ENCODE data around the gene ANKMY2. TPM values are rescaled to one million over a fixed set of nuclear protein-coding genes. Genes with fewer than 3 reads are reported as not detected.
A peak's percentile ranks its signal among the peaks of the same experiment; 100 is the strongest.

The ANKMY2 gene
- polyA plus RNA-seq, 4 donors: 29.7 to 36.9 (median 35.7) TPM

- no peak for DNase-seq (ENCODE audit: low read depth in 4 of 4, low spot score in 3 of 4)
These were observed 59.3 kb downstream of the ANKMY2 start for GRCh38 chr7:16586081-16586874.

DNA sequence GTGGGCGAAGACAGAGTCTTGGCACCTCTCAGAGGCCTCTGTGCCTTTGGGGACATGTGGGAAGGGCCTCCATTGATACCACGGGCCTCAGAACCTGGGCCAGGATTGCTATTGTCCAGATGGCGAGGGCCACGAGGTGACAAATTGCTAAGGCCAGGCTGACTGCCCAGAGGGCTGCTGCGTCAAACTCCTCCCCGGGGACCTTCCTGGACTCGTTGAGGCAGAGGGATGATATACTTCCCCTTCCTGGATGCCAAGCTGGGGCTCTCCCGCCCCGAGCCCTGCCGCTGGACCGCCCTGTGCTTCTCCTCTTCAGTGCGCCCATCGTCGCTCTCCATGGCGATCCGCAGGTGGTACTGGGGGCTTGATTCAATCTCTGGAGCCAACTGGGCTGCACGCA, 60.0 kb downstream of the ANKMY2 start:
- DNase-seq (ENCODE audit: low read depth in 4 of 4, low spot score in 3 of 4): no peak

- no peak for DNase-seq (ENCODE audit: low read depth in 4 of 4, low spot score in 3 of 4)
These were observed 61.7 kb downstream of the ANKMY2 start for GRCh38 chr7:16583834-16584233.

GRCh38 chr7:16581286-16581685, 64.3 kb downstream of the ANKMY2 start:
- no peak for DNase-seq (ENCODE audit: low read depth in 4 of 4, low spot score in 3 of 4)

- no peak for DNase-seq (ENCODE audit: low read depth in 4 of 4, low spot score in 3 of 4)
These were observed 66.3 kb downstream of the ANKMY2 start for GRCh38 chr7:16579216-16579615.

GRCh38 chr7:16571941-16572340, 73.6 kb downstream of the ANKMY2 start:
- no peak for DNase-seq (ENCODE audit: low read depth in 4 of 4, low spot score in 3 of 4)

DNA sequence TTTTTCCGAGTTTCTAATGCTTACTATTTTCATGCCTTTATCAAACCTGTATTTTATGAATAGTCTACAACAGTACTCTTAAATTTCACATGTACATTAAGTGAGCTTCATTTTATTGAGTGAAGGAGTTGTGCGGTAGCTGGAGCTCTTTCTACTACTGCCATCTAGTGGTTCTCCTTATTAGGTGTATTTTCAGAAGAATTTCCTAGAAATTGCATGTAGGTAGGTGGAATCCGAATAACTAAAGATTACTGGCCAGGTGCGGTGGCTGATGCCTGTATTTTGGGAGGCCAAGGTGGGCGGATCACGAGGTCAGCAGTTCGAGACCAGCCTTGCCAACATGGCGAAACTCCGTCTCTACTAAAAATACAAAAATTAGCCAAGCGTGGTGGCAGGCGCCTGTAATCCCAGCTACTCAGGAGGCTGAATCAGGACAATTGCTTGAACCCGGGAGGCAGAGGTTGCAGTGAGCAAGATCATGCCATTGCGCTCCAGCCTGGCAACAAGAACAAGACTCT, 80.6 kb downstream of the ANKMY2 start:
- DNase-seq (ENCODE audit: low read depth in 4 of 4, low spot score in 3 of 4): peak; percentile 36 to 54 (median 46)

- DNase-seq (ENCODE audit: low read depth in 4 of 4, low spot score in 3 of 4): no peak
These were observed 81.6 kb downstream of the ANKMY2 start for GRCh38 chr7:16564023-16564380.

DNA sequence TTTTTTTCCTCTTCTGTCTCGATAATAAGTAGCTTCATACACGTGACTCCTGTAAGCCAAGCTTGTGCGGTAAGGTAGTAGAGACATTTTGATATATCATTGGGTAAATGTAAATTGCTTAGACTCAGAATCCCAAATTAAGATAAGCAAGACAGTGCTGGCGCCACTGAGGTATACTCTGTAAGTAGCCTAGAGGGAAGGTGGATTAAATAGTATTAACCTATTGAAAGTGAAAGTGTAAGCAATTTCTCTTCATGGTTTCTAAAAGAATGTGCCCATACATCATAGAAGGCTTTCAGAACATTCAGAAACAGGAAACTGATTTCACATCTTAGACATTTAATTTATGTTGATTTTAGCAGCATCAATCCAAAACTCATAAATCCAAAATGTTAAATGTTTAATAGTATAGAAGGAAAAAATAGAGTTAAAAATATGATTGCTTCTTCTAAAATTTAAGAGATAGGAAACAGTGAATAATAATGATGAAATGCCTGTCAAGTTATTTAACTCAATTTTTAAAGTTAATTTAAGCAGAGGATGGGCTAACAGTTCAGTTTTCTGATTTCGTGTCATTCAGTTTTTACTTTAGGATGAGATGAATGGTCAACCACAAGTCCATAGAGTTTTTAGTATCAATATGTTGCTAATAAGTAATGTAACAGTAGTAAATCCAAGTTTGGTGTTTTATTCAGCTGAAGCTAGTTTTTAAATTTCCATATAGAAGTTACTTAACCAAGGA, 82.1 kb downstream of the ANKMY2 start:
- no peak for DNase-seq (ENCODE audit: low read depth in 4 of 4, low spot score in 3 of 4)

GRCh38 chr7:16562456-16563220, 82.9 kb downstream of the ANKMY2 start:
- DNase-seq (ENCODE audit: low read depth in 4 of 4, low spot score in 3 of 4): no peak

- DNase-seq (ENCODE audit: low read depth in 4 of 4, low spot score in 3 of 4): no peak
These were observed 83.6 kb downstream of the ANKMY2 start for GRCh38 chr7:16561943-16562342.

DNA sequence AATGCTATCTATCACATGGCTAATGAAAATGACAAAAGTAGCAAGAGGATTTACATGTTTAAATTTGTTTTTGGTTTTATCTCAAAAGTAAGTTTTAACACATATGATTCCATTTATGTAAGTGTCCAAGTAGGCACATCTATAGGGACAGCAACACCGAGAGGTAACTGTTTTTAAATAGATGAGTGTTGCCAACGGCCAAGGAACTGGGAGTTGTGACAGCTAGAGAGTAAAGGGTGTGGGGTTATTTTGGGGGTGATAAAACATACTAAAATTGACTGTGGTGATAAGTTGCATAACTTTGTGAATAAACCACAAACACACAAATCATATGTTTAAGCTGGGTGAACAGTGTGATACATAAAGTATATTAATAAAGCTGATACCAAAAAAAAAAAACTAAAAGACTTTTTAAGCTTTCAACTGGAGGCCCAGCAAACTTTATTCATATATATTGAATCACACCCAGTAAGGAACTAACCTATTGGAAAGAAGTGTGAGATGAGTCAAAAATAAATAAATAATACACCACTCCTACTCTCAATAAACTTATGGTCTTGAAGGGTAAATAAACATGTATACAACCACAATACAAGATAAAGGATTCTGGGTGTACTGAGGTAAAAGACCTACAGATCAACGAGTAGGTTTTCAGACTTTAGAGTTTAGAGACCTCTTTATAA, 85.9 kb downstream of the ANKMY2 start:
- no peak for DNase-seq (ENCODE audit: low read depth in 4 of 4, low spot score in 3 of 4)

DNA sequence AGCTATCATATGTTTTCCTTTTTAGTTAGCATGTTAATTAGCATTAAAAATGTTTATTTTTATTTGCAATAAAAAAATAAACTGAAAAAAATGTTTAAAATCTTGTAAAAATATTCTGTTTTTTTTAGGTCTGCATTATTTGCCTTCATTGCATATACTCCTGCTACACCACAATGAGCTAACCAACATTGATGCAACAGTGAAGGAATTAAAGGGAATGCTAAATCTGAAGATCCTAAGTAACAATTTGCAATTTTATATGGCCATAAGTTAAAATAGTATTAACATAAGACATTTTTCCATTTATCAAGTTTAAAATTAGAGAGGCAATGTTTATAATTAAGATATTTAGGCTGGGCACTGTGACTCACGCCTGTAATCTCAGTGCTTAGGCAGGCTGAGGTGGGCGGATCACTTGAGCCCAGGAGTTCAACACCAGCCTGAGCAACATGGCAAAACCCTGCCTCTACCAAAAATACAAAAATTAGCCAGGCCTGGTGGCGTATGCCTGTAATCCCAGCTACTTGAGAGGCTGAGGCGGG, 86.7 kb downstream of the ANKMY2 start:
- no peak for DNase-seq (ENCODE audit: low read depth in 4 of 4, low spot score in 3 of 4)

GRCh38 chr7:16556359-16556758, 89.2 kb downstream of the ANKMY2 start:
- DNase-seq (ENCODE audit: low read depth in 4 of 4, low spot score in 3 of 4): no peak

GRCh38 chr7:16554518-16555236, 90.9 kb downstream of the ANKMY2 start:
- no peak for DNase-seq (ENCODE audit: low read depth in 4 of 4, low spot score in 3 of 4)

DNA sequence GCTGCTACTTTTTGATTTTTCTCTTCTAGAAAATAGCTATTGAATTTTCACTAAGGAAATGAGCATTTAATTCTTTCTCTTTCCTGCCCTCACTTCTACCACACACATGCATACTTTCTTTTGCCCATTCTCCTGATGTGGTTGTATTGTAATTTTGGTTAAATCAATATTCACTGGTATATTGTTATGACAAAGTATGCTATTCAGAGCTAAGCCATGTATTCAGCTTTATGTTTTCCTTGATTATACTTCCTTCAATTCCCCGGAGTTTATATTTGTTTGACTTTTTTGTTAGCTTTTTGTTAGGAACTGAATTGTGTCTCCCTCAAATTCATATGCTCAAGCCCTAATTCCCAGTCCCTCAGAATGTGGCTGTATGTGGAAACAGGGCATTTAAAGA, 94.9 kb downstream of the ANKMY2 start:
- DNase-seq (ENCODE audit: low read depth in 4 of 4, low spot score in 3 of 4): no peak
